Measurements from ENCODE around the gene TSR3.
A peak's percentile ranks its signal among the peaks of the same experiment; 100 is the strongest.
"Not testable (repeated sequence)": the region's sequence is repeated elsewhere in the genome, so short reads cannot be mapped to it uniquely, and the experiment has no call there.

TSR3 gene

DNA sequence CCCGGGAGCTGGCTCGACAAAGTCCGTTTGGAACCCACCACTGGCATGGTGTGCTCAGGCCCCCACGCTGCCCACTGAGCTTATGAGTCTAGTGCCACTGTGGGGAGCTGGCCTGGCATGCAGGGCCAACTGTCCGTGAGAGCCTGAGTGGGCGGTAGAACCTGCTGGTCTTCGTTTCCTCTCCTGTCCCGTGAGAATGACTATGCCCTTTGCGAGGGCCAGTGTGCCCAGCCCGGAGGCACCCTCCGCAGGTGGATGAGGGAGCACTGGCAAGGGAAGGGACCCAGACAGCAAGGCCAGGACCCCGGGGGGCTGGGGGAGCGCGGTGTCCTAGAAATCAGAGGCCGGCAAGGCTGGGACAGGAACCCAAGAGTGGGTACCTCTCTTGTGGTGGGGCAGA lies 15.1 kb downstream of the TSR3 start:
- no peak for DNase-seq

DNA sequence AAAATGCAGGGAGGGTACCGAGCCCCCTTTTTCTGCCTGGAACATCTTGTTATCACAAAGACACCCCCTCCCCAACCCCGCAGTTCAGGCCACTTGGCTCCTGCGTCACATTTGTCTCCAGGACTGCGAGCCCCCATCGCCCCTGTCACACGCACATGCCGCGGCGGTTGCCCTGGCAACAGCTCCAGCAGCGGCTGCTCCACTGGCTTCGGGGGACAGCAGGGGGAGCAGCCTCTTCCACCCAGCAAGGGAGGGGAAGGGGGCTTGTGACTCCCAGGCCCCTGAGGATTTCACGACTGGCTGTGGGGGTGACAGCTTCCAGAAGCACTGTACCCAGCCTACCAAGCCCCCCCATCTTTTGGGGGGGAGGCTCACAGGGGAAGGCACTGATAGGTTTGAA lies 15.7 kb downstream of the TSR3 start:
- no peak for DNase-seq

DNA sequence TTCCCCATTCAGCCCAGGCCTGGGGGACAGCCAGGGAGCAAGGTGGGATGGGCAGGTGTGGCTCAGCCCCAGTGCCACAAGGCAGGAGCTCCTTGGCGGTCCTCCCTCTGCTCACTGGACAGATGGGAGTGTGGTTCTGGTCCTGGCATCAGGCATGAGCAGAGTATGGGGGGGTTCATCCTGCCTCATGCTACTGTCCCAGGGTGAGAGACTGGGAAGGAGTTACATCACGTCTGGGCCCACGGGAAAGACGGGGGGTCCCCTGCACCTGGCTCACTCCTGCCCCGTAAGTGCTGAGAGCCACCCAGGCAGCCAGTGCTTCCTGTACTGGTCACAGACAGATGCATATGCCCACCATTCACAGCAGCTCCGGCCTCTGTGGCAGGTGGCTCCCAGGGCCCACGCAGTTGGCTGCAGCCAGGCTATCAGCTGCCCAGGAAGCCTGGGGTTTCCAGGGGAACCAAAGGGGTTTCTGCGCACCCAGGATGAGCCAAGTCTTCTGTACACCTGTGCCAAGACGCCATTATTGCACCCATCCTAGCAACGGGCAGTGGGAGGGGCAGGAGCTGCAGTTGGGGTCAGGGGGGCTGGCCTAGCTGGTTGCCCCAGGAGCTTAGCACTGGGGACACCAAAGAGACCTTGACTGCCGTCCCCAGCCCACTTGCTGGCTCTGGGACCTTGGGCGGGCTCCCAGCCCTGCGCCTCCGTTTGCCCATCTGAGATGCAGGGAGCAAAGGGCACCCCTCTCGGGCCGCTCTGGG lies 16.3 kb downstream of the TSR3 start:
- DNase-seq = no peak

DNA sequence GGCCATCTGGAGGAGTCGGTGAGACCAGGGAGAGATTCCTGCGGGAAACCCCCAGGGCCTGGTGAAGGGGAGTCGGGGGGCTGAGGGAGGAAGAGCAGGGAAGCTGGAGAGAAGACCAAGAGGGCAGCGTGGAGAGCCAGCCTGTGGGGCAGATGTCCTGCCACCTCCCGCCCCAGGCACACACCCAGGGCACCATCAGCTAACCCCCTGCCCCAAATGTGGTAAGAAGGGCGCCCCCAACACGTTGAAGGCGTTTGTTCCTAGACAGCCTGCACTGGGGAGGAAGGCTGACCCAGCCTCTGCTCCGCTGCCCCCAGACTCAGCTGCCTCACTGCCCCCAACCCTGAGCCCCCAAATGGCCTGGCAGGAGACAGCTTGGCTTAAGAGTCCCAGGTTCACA lies 16.9 kb downstream of the TSR3 start:
- no peak for DNase-seq

DNA sequence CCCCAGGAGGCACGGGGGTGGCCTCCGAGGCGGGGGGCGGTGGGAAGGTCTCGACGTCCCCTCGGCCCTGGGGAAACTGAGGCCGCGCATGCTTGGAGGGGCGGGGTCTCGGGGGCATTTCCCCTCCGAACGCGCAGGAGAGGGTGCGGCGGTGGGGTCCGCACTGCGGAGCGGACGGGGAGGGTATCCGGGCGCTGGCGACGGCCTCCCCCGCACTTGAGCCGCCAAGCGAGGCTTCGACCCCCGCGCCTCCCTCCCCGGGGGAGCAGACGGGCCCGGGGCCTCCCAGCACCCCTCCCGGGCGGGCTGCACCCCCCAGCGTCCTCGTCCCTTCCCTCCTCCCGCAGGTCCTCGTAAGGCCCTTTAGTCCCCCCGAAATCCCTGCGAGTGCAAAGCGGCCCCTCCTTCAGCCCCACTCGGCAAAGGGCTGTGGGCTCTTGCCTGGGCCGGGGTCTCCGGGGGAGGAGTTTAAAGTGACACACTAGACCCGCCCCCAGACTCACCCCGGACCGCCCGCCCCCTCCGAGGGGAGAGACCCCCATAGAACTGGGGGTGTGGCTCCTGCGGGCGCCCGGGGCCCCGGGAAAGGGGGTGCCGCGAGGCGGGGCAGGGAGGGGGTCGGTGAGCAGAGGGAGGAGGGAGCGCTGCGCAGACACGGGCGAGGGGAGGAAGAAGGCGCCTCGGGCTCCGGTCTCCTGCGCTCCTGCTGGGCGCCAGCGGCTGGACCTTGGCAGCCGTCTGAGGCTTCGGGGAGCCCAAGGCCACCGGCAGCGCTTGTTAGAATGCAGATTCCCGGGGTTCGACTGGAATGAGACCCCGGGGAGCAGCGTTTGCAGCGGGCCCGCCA lies 17.6 kb downstream of the TSR3 start:
- no peak for DNase-seq

DNA sequence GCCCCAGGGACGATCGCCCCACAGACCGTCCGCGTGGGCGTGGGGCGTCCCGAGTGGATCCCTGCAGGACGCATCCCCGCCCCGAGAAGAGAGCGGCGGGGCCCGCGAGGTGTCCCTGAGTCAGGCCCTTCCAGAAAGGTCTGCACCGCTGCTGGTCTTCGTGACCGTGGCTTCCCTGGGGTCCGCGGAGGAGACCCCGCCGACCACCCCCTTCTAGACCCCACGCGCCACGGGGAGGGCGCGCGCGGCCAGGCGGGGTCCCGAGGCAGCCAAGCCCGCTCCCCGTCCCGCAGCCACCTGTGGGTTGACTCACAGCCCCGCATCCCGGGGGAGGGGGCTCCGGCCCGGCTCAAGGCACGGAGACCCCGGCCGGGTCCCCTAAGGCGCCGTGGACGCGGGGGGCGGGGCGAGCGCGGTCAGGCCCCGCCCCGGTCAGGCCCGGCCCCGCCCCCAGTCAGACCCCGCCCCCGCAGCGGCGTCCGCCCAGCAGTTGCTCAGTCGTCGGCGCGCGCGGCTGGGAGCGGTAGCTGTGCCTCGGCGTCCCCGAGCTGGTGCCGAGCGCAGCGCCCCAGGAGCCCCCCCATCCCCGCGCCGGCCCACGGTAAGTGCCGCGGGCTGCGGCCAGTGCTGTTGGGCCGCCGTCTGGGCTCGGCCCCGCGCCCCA lies 18.4 kb downstream of the TSR3 start, which contains the start of gene BAIAP3:
BAIAP3 (plus strand) TSS at position 497 of the 664 bp plus-strand sequence. CDS start 4,905 bp downstream, outside the sequence.
- DNase-seq = peak; percentile 43

DNA sequence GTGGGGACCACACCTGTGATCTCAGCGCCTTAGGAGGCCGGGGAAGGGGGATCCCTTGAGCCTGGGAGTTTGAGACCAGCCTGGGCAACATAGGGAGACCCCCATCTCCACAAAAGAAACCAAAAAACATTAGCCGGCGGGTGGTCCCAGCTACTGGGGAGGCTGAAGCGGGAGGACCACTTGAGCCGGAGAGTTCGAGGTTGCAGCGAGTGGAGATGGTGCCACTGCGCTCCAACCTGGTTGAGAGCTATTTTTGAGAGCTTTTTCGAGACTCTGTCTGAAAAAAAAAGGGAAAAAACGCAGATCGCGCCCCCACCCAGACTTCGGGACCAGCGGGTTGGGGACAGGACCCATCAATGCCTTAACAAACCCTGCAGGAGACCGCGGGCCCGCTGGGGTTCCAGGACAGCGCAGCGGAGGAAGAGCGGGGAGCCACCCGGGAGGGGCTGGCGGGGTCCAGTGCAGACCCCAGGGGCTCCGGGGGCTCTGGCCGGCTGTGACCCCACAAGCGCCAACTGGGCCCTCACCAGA lies 19.0 kb downstream of the TSR3 start:
- no peak for DNase-seq

DNA sequence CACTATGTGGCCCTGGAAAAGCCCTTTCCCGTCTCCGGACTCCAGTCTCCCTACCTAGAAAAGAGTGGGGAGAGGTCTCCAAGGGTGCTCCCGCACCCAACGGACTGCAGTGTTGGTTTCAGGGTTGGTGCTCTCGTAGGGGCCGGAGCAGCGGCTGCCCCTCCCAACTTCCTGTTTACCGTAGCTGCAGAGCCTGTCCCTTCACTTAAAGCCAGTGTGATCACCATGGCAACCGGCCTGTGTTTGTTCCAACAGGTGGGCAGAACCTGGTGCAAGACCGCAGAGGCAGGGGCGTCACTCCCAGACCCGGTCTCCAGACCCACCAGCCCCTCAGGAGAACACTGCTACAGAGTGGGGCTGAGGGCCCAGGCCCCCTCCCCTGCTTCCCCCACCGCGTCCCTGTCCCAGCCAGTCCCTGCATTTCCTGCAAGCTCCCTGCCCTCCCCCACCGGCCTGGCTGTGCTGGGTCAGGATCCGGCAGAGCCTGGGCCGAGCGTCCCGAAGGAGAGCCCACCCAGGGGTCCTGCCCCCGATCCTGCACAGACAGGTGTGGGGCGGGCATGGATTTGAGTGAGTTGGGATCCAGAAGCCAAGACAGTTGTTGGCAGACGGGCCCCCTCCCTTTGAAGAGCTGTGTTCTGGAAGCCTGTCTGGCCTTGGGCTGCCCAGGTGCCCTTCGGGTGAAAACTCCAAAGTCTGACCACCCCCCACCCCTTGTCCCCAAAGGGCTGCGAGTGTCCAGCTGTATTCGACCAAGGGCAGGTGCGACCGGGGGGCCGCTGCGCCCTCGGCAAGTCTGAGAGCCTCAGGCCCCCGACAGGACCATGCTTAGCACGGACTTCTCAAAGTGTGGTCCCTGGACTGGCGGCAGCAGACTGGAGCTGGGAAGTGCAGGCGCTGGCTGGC lies 19.7 kb downstream of the TSR3 start:
- DNase-seq = no peak

DNA sequence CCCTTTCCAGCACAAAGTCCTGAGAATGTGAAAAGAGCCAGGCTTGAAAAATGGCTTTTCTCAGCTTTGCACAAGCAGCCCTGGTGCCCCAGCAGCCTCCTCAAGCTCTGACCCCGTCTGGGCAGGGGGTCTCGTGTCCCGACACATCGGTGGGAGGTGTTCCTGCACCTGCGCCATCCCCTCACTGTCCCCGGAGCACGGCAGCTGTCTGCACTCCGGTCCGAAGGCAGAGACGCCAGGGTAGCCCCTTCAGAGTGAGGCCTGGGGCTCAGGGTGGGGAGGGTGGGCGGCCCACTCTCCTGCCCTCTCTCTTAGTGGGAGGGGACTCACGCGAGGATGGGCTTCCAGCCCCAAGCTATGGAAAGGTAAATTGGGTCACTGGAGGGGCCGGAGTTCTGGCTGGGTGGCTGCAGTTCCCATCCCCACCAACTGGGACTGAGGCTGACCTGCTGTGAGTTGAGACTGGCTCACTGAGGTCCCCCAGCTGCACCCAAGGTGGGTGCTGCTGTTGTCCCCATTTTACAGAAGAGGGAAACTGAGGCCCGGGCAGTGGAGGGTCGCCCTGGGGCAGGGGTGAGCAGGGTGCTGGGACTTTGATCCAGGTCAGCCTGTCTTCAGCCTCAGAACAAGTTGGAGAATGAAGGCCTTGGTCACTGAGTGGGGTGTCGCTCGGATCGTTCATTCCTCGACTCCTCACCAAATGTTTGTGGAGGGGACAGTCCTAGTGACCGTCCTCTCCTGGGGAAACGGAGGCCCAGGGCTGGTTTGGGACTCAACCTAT lies 20.6 kb downstream of the TSR3 start:
- no peak for DNase-seq

DNA sequence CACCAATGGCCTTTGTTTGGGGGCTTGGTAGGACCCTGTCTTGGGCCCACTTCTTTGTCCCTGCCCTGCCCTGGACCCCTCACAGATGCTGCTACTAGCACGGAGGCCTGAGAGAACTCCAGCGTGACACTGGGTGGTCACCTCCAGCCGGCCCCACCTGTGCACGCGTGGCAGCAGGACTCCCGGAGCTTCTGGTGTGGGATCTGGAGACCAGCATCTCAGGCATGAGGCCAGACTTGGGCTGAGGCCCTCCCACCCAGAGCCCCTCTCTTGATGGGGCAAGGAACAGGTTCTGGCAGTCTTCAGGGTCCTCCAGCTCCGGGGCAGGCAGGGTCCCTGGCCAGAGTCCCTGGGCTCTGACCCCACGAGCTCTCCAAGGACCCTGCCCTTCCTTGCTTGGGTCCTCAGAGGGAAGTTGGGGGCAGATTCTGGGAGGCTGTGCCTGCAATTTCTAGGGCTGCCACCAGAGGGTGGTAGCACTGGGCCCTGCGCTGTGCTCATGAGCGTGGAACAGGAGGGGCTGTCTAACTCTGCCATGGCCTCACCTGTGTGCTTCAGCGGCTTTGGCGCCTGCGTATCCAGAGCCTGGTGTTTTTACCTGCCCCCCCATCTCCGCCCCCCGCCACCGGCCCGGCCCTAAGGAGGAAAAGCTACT lies 21.3 kb downstream of the TSR3 start:
- DNase-seq = no peak

DNA sequence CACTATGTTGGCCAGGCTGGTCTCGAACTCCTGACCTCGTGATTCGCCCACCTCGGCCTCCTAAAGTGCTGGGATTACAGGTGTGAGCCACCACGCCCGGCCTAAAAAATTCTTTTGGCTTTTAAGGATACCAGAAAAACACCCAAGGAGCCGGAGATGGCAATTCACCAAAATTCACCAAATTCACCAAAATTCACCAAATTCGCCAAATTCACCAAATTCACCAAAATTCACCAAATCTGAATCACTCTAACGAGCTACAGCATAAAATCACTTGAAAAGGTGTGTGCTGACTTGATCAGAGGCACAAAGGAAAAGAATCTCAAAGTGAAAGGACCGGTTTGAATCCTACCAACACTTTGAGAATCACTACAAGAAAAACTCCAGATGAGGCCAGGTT lies 22.7 kb downstream of the TSR3 start:
- DNase-seq = not testable (repeated sequence)

DNA sequence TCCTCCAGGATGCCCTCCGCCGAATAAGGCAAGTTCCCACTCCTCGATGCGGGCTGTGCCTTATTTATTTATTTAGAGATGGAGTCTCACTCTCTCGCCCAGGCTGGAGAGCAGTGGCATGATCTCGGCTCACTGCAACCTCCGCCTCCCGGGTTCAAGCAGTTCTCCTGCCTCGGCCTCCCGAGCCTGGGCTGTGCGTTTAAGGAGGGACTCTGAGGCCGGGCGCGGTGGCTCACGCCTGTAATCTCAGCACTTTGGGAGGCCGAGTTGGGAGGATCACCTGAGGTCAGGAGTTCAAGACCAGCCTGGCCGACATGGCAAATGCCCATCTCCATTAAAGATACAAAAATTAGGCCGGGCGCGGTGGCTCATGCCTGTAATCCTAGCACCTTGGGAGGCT lies 23.5 kb downstream of the TSR3 start:
- not testable (repeated sequence) for DNase-seq

DNA sequence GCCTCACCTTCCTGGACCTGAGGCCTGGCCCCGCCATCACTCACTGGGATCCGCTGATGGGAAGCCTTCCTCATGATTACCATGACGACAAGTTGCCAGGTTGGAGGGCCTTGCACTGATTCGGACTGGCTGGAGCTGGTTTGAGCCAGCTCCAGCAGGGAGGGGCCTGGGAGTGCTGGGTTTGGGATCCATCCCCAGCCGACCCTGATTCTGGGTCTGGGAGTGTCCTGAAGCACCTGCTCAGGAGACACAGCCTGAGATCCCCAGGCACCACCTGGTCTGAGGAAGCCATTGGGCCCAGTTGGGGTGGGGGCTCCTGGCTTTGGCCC lies 24.1 kb downstream of the TSR3 start:
- no peak for DNase-seq

DNA sequence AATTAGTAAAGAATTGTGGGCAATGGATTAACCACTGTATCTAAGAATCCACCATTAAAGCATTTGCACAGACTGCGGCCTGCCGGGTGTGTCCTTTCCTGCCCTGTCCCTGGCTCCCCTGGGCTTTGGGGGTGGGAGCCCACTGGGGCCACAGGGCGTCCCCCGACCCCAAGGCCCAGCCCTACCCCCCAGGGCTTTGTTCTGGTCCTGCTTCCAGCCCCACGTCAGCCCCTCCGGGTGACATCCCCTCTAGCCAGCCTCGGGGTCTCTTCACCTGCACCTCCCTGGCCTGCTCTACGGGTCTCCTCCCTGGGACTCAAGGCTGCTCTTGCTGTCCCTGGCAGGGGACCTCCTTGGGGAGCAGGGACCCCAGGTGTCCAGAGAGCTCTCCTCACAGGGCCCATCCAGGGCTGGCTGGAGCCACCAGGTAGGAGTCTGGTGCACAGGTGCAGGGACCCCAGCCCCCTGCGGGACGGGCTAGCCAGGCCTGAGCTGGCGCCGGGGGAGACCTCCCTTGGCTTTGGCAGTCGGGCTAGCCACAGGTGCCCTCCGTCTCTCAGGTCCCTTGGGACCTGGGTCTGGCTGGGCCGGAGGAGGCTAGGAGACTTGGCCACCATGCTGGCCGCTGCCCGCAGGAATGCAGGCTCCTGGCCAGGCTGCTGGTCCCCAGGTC lies 24.6 kb downstream of the TSR3 start:
- no peak for DNase-seq

DNA sequence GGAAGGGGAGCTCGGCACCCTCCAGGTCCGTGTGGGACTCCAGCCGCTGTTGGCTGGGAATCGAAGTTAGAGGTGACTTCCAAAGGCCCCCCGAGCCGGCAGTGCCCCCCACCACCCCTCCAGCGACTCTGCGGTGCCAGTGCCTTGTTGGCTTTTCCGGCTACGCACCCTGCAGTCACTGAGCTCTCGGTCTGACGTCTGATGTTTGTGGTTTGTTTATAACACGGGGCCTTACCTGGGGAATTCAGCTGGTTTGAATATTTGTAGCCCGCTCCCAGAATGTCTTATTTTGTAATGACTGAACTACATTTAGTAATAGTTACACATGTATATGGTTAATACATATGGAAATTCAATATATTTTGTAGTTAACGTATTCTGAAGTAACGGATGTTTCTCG lies 25.3 kb downstream of the TSR3 start:
- DNase-seq = no peak

DNA sequence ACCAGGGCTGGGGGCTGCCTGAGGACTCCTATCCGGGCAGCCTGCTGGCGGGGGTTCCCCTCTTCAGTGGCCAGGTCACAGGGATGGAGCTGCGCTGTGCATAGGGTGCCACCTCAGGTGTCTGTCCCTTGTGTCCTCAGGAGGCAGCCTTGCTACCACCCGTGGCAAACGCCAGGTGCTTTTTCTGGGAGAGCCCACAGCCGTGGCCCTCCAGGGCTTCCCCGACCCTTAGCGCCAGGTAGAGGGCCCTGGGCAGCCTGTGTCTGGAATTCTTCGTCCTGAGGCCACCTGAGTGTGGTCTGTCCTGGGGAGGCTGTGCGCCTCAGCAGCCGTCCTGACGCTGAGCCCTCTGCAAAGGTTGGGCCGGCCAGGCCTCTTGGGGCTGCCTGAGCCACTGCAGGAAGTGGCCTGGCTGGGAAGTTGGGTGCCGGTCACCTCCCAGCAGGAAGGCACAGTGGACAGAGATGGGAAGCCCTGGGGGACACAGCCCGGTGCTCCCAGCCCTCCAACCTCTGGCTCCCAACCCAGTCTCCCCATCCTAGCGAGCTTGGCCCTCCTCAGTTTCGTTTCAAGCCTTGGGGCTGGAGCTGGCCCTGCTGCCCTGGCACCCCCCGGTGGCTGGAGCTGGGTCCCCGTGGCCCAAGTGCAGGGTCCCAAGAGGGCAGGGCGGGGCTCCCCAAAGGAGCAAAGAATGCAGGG lies 25.9 kb downstream of the TSR3 start:
- DNase-seq = no peak

DNA sequence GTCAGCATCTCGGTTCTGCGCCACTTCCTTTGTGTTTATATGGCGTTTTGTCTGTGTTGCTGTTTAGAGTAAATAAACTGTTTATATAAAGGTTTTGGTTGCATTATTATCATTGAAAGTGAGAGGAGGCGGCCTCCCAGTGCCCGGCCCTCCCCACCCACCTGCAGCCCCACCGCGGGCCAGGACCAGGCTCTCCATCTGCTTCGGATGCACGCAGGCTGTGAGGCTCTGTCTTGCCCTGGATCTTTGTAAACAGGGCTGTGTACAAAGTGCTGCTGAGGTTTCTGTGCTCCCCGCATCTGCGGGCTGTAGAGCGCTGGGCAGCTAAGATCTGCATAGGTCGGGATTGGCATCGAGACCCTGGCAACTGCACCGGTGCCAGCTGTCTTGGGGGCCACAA lies 26.4 kb downstream of the TSR3 start:
- DNase-seq = no peak

DNA sequence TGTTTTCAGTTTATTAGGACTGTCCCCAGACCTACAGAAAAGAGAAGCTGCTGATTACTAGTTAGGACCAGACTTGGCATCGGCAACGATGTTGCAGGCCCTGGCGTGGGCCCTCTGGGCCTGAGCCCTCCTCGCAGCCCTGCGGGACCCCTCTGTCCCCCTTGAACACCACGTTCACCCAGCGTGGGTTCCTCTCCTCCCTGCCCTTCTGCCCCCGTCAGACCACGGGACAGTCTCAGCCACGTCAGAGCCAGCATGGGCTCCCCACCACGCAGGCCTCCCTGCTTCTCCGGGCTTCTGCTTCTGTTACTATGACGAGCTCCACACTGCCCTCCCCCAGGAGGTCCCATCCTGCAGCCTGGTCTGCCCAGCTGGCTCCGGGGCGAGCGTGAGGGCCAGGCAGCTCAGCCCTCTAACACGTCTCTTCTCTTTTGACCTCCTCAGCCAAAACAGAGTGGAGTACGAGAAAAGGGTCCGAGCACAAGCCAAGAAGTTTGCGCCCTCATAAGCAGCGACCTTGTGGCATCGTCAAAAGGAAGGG lies 27.3 kb downstream of the TSR3 start:
- DNase-seq = no peak
